Measurements from ENCODE around the gene CCDC183.

DNA sequence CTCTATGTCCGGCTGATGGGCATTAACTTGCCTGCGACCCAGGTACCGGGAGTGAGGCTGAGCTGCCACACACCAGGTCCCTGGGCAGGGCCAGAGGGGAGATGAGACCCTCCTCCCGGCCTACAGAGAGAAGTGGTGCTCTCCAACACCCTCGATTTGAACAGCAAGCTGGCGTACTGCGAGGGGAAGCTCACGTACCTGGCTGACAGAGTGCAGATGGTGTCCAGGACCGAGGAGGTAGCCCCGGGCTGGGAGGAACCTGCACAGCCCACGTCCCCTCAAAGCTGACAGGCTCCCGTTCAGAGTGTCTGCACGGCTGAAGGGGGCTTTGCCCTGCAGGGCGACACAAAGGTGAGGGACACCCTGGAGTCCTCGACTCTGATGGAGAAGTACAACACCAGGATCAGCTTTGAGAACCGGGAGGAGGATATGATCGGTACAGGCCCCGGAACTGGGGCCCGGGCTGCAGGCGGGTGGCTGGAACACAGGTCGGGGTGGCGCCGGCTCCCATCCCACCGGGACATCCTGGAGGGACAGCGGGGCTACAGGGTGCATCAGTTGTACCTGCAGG, 10.6 kb downstream of the CCDC183 start:
- TF ChIP-seq, protein P1, sequence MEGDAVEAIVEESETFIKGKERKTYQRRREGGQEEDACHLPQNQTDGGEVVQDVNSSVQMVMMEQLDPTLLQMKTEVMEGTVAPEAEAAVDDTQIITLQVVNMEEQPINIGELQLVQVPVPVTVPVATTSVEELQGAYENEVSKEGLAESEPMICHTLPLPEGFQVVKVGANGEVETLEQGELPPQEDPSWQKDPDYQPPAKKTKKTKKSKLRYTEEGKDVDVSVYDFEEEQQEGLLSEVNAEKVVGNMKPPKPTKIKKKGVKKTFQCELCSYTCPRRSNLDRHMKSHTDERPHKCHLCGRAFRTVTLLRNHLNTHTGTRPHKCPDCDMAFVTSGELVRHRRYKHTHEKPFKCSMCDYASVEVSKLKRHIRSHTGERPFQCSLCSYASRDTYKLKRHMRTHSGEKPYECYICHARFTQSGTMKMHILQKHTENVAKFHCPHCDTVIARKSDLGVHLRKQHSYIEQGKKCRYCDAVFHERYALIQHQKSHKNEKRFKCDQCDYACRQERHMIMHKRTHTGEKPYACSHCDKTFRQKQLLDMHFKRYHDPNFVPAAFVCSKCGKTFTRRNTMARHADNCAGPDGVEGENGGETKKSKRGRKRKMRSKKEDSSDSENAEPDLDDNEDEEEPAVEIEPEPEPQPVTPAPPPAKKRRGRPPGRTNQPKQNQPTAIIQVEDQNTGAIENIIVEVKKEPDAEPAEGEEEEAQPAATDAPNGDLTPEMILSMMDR (conservative IDR thresholded peaks at IDR 0.05), result no peak
- no peak for TF ChIP-seq ZFX (IDR thresholded peaks at IDR 0.05)

Measured in C4-2B (cell line).